PC-9 (cell line): ENCODE data around the gene RABGGTA. TPM values are rescaled to one million over a fixed set of nuclear protein-coding genes. Genes with fewer than 3 reads are reported as not detected.
A peak's percentile ranks its signal among the peaks of the same experiment; 100 is the strongest.

ENCODE experiments used
- BruUV-seq: library from RNA; stranded (reverse); fragments of 400-500 nt; replicated peaks from 2 replicates; lab custom pipeline; 2021; lab: Mats Ljungman, UMichigan
- CTCF ChIA-PET: fragments of 300-600 bp; sonication (Branson Sonifier 250); formaldehyde crosslinking; loops from one replicate; lab custom pipeline; 2022; ENCODE audit warnings: antibody characterized with exemption; lab: Charles Lee
- POLR2A ChIA-PET: fragments of 300-600 bp; sonication (Branson Sonifier 250); formaldehyde crosslinking; loops from one replicate; lab custom pipeline; 2022; ENCODE audit warnings: antibody characterized with exemption; ENCODE audit not compliant: unreplicated experiment; lab: Charles Lee
- DNase-seq, 2 experiments: peaks; one replicate each; pipeline versions ENCODE4 v3.0.0 to v3.0.0-alpha.2; 2015 to 2022; ENCODE audit warnings: mixed read lengths in 1 of 2
- H2AFZ ChIP-seq: fragments of 200-600 bp; sonication (generic); 2 replicates; pipeline ENCODE4 v1.8.1; 2017; ENCODE audit warnings: antibody characterized with exemption
- H3F3A ChIP-seq: fragments of 200-600 bp; sonication (generic); 2 replicates; pipeline ENCODE4 v1.8.1; 2017; ENCODE audit warnings: antibody characterized with exemption, mild to moderate bottlenecking, low read depth; ENCODE audit not compliant: insufficient read depth
- H3K27ac ChIP-seq: fragments of 200-600 bp; sonication (generic); 2 replicates; pipeline ENCODE4 v1.6.1; 2016; ENCODE audit warnings: mixed run types
- H3K27me3 ChIP-seq: fragments of 200-600 bp; sonication (generic); 2 replicates; pipeline ENCODE4 v1.6.1; 2016; ENCODE audit warnings: low read depth, mixed run types; ENCODE audit not compliant: insufficient read depth
- H3K36me3 ChIP-seq: fragments of 200-600 bp; sonication (generic); 2 replicates; pipeline ENCODE4 v1.6.1; 2016; ENCODE audit warnings: low read depth, mixed run types
- H3K4me1 ChIP-seq: fragments of 200-600 bp; sonication (generic); replicated peaks from 2 replicates; pipeline ENCODE4 v1.6.1; 2016; ENCODE audit warnings: mixed run types; ENCODE audit not compliant: insufficient read depth
- H3K4me2 ChIP-seq: fragments of 200-600 bp; sonication (generic); 2 replicates; pipeline ENCODE4 v1.6.1; 2017; ENCODE audit warnings: mixed run types
- H3K4me3 ChIP-seq: fragments of 200-600 bp; sonication (generic); 2 replicates; pipeline ENCODE4 v1.6.1; 2016; ENCODE audit warnings: mixed run types
- H3K79me2 ChIP-seq: fragments of 200-600 bp; sonication (generic); 2 replicates; pipeline ENCODE4 v1.6.1; 2017; ENCODE audit warnings: low read depth, mixed run types
- H3K9me2 ChIP-seq: fragments of 200-600 bp; sonication (generic); 2 replicates; pipeline ENCODE4 v1.8.1; 2017; ENCODE audit warnings: mild to moderate bottlenecking; ENCODE audit not compliant: insufficient read depth
- H3K9me3 ChIP-seq: fragments of 200-600 bp; sonication (generic); 2 replicates; pipeline ENCODE4 v1.8.1; 2016; ENCODE audit warnings: low read depth; ENCODE audit not compliant: insufficient read depth
- H4K20me1 ChIP-seq: fragments of 200-600 bp; sonication (generic); 2 replicates; pipeline ENCODE4 v1.8.1; 2017; ENCODE audit not compliant: insufficient read depth
- EZH2 ChIP-seq: fragments of 200-600 bp; sonication (generic); IDR thresholded peaks from 2 replicates; pipeline ENCODE4 v1.8.0; 2017; ENCODE audit warnings: antibody characterized with exemption, low read depth
- intact Hi-C: fragments of 100-400 bp; cut with micrococcal nuclease; formaldehyde crosslinking; loops from one replicate; pipeline ENCODE4 v1.10.0; 2022; ENCODE audit not compliant: unreplicated experiment
- total RNA-seq: library from RNA; stranded (reverse); gene quantifications from 2 replicates; pipeline ENCODE4 v1.2.3, GENCODE V29; 2021
- TF ChIP-seq, protein P1 (sequence below): fragments of 200-600 bp; sonication (generic); conservative IDR thresholded peaks from 2 replicates; pipeline ENCODE4 v1.6.1; 2017; ENCODE audit warnings: mixed run types, antibody characterized with exemption, mild to moderate bottlenecking, moderate library complexity

Gene RABGGTA
- total RNA-seq, 1 experiment from 2014 or later: 25.2 TPM

GRCh38 chr14:24299255-24300191, 28.1 kb upstream of the RABGGTA start, which contains the start of the genes DHRS1 and NOP9:
TSS of gene DHRS1 (minus strand) at chr14:24299780. CDS start at chr14:24299106, 674 bp downstream.
TSS of gene NOP9 (plus strand) at chr14:24299850. CDS start at chr14:24299955, 105 bp downstream.
- peak within 1 kb of the TSS; percentile 53 for H3K27ac ChIP-seq
- H3K4me3 ChIP-seq: peak within 1 kb of the TSS; percentile 88
- no peaks in the 10 kb centered on the region for H3K9me3 ChIP-seq
- H3K79me2 ChIP-seq: peaks cover 28% of the 10 kb centered on the region
- H3K4me1 ChIP-seq: peaks cover 16% of the 10 kb centered on the region
- H3K27me3 ChIP-seq: no peaks in the 10 kb centered on the region
- H3F3A ChIP-seq: no peaks in the 10 kb centered on the region
- ChIA-PET CTCF (interaction anchor here (0.5 to 1.0 kb wide), 3 partner anchors 33 to 81 kb away, joined by 3 to 11 read pairs (median 10); partner anchors contain the start of gene TINF2), POLR2A (interaction anchor here (0.6 to 1.4 kb wide), 5 partner anchors 12 to 86 kb away, joined by 3 to 19 read pairs (median 3); partner anchors contain the start of genes CHMP4A, MDP1 and TINF2)
- BruUV-seq: no TSS peak
- no peaks in the 10 kb centered on the region; the same call in 1 of the 2 replicates for H3K36me3 ChIP-seq
- H3K9me2 ChIP-seq: no peaks in the 10 kb centered on the region
- DNase-seq: peak; percentile 68 to 86
- TF ChIP-seq, protein P1, sequence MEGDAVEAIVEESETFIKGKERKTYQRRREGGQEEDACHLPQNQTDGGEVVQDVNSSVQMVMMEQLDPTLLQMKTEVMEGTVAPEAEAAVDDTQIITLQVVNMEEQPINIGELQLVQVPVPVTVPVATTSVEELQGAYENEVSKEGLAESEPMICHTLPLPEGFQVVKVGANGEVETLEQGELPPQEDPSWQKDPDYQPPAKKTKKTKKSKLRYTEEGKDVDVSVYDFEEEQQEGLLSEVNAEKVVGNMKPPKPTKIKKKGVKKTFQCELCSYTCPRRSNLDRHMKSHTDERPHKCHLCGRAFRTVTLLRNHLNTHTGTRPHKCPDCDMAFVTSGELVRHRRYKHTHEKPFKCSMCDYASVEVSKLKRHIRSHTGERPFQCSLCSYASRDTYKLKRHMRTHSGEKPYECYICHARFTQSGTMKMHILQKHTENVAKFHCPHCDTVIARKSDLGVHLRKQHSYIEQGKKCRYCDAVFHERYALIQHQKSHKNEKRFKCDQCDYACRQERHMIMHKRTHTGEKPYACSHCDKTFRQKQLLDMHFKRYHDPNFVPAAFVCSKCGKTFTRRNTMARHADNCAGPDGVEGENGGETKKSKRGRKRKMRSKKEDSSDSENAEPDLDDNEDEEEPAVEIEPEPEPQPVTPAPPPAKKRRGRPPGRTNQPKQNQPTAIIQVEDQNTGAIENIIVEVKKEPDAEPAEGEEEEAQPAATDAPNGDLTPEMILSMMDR: no peak
- TF ChIP-seq EZH2: no peak
- H2AFZ ChIP-seq: peak within 1 kb of the TSS; percentile 96
- H3K4me2 ChIP-seq: peak within 1 kb of the TSS; percentile 92
- intact Hi-C loops: no loop called here
- H4K20me1 ChIP-seq: no peaks in the 10 kb centered on the region

- Histone ChIP-seq H4K20me1 (no peaks in the 10 kb centered on the region), H3K36me3 (no peaks in the 10 kb centered on the region), H3K27ac (peak overlapping the region; percentile 53), H3K4me2 (peak overlapping the region; percentile 92), H3K9me3 (no peaks in the 10 kb centered on the region), H3K79me2 (peaks cover 28% of the 10 kb centered on the region), H3K4me1 (peaks cover 16% of the 10 kb centered on the region), H3F3A (no peaks in the 10 kb centered on the region), H3K27me3 (no peaks in the 10 kb centered on the region), H2AFZ (peak overlapping the region; percentile 96), H3K9me2 (no peaks in the 10 kb centered on the region), H3K4me3 (peak overlapping the region; percentile 88)
- ChIA-PET POLR2A (interaction anchor here (1.4 kb wide), 1 partner anchor 57 kb away, joined by 19 read pairs; the partner anchor contains the start of gene TINF2), CTCF (interaction anchor here (0.5 to 1.0 kb wide), 3 partner anchors 33 to 80 kb away, joined by 3 to 11 read pairs (median 10); partner anchors contain the start of gene TINF2)
- BruUV-seq: no TSS peak
- intact Hi-C loops: no loop called here
- TF ChIP-seq, protein P1: no peak
- TF ChIP-seq EZH2: no peak
- peak; percentile 55 to 73 for DNase-seq
Measured at GRCh38 chr14:24298892-24299254, 27.5 kb upstream of the RABGGTA start.
